ENCODE measurements around the gene DCAF5. TPM values are rescaled to one million over a fixed set of nuclear protein-coding genes. Genes with fewer than 3 reads are reported as not detected.
A peak's percentile ranks its signal among the peaks of the same experiment; 100 is the strongest.

Gene DCAF5
- total and polyA plus RNA-seq, 12 donors: 14.1 to 63.1 (median 57.4) TPM

DNA sequence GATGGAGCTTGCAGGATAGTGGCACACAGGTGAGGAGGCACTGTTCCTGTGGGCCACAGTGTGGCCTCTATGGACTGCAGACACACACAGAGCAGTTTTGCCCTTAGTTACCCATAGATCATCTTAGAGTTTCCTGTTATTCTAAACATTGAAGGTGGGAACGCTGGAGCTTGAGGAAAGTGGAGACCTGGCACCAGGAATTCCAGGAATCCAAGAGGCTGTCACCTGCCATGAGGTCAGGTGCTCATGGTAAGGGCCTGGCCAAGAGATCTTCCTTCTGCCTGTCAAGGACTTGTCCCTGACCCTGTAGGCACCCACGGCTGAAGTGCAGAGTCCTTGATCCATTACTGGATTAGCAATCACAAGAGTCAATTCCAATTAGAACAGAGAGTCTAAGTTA lies 108.6 kb downstream of the DCAF5 start:
- no peak overlapping the region for H3K4me3 ChIP-seq
- intact Hi-C loops (cut with DNase I): no loop called here
- H3K4me1 ChIP-seq: peaks cover 39 to 100% (median 67%) of the 10 kb centered on the region in 9 donors
- TF ChIP-seq, protein P1, sequence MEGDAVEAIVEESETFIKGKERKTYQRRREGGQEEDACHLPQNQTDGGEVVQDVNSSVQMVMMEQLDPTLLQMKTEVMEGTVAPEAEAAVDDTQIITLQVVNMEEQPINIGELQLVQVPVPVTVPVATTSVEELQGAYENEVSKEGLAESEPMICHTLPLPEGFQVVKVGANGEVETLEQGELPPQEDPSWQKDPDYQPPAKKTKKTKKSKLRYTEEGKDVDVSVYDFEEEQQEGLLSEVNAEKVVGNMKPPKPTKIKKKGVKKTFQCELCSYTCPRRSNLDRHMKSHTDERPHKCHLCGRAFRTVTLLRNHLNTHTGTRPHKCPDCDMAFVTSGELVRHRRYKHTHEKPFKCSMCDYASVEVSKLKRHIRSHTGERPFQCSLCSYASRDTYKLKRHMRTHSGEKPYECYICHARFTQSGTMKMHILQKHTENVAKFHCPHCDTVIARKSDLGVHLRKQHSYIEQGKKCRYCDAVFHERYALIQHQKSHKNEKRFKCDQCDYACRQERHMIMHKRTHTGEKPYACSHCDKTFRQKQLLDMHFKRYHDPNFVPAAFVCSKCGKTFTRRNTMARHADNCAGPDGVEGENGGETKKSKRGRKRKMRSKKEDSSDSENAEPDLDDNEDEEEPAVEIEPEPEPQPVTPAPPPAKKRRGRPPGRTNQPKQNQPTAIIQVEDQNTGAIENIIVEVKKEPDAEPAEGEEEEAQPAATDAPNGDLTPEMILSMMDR (IDR thresholded peaks at IDR 0.05): no peak
- H3K9me3 ChIP-seq: no peaks in the 10 kb centered on the region
- DNase-seq (no peak), ATAC-seq (no peak)
- WGBS, 2 donors: 89 to 90% methylated on average over 2 of the region's 2 CpGs
- no peaks in the 10 kb centered on the region for H3K36me3 ChIP-seq
- H3K27ac ChIP-seq: peak overlapping the region in 9 of 10 donors; percentile 15 to 94 (median 82)
- no peaks in the 10 kb centered on the region for H3K27me3 ChIP-seq

DNA sequence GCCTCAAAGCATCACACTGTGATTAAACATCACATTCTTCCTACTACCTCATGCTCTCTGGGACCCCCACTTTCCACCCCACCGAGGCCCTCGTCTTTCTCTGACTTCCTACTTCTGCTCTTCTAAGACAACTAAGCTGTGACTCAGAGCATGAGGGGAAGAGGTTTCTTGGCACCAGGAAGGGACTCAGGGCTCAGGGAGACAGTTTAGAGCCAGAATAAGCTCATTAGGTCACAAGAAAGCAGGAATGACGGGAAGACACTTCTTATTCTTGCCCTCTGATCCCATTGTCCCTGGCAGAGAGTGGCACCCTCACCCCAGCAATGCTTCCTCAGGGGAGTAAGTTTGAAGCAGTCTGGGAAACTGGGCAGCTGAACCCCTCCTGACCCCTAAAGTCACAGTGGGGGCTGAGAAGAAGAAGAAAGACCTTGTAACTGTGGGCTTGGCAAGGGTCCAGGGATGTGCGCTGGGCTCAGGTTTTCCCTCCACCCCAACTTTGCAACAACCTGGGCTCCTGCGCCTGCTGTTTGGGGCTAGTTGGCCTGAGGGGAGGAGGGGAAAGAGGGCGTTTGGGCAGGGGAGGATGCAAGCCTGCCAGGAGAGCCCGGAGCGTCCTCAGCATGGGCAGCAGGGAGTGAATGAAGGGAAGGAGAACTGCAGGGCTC lies 109.2 kb downstream of the DCAF5 start:
- intact Hi-C loops (cut with DNase I): no loop called here
- no peak overlapping the region for H3K4me3 ChIP-seq
- H3K4me1 ChIP-seq: peaks cover 41 to 100% (median 66%) of the 10 kb centered on the region in 9 donors
- TF ChIP-seq, protein P1 (IDR thresholded peaks at IDR 0.05): no peak
- WGBS, 2 donors: 66% methylated on average over 8 of the region's 8 CpGs
- ATAC-seq (peak in 7 of 8 donors; percentile 13 to 59 (median 34)), DNase-seq (peak; percentile 15 to 33)
- no peaks in the 10 kb centered on the region for H3K27me3 ChIP-seq
- peak overlapping the region in 9 of 10 donors; percentile 15 to 94 (median 73) for H3K27ac ChIP-seq
- no peaks in the 10 kb centered on the region for H3K36me3 ChIP-seq
- no peaks in the 10 kb centered on the region for H3K9me3 ChIP-seq

DNA sequence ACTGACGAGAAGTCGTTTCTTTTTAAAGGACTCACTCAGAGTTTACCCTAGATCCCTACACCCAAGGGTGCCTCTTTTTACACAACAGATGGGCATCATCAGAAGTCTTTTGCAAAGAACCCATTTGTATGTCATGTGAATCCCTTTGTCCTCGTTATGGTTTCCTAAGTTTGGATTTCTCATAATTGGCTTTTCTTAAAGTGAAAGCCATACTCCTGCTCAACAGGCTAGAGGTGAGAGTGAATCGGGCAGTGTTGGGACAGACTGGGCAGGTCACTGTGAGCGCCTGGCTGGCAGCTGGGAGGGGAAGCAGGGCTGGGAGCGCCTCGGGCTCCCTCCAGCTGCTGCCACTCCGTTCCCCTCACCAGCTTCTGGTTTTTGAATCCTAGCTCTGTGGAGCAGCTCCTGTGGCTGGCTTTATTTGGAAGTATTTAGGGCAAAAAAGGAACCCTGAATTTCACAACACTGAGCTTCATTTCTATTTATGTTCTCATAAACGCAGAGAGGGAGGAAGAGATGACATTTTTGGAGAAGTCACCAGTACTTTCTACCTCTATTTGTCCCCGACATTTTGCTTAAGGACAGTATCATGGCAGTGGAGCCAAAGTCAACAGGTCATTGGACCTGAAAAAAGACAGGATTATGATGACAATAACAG lies 110.0 kb downstream of the DCAF5 start:
- Histone ChIP-seq H3K36me3 (no peaks in the 10 kb centered on the region), H3K4me3 (no peak overlapping the region), H3K4me1 (peaks cover 42 to 100% (median 66%) of the 10 kb centered on the region in 9 donors), H3K9me3 (no peaks in the 10 kb centered on the region), H3K27ac (peak overlapping the region in 8 of 10 donors; percentile 36 to 94 (median 68)), H3K27me3 (no peaks in the 10 kb centered on the region)
- DNase-seq (peak in 1 of 2 donors; percentile 36), ATAC-seq (peak in 6 of 8 donors; percentile 11 to 56 (median 20))
- intact Hi-C loops (cut with DNase I): no loop called here
- TF ChIP-seq, protein P1 (IDR thresholded peaks at IDR 0.05): peak in 1 of 9 donors; percentile 14
- WGBS, 2 donors: 53 to 54% methylated on average over 10 of the region's 10 CpGs

DNA sequence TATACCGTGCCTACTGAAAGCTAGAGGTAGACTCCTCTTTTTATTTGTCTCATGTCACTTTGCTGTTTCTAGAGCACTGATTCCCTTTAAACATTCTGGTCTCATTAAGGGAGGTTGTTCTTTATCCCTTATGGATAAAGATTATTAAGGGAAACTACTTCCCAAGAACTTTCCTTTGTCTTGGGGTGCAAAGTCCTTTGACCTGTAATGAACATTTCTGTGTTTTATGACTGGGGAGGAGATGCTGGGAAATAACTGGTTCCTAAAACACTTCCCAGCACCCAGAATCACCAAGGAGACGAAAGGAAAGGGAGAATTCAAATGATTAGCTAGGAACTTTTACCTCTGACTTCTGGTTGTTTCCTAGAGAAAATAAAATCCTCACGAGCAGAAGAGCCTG lies 110.6 kb downstream of the DCAF5 start:
- peaks cover 41 to 100% (median 67%) of the 10 kb centered on the region in 9 donors for H3K4me1 ChIP-seq
- 60 to 62% methylated on average over 3 of the region's 3 CpGs for WGBS, 2 donors
- no peak overlapping the region for H3K4me3 ChIP-seq
- H3K27me3 ChIP-seq: no peaks in the 10 kb centered on the region
- H3K36me3 ChIP-seq: no peaks in the 10 kb centered on the region
- ATAC-seq (no peak), DNase-seq (no peak)
- TF ChIP-seq, protein P1 (IDR thresholded peaks at IDR 0.05): no peak
- intact Hi-C loops (cut with DNase I): no loop called here
- no peaks in the 10 kb centered on the region for H3K9me3 ChIP-seq
- peak overlapping the region in 6 of 10 donors; percentile 46 to 94 (median 73) for H3K27ac ChIP-seq
